Keratinocyte (primary cell): ENCODE results near the gene ERFL. TPM values are rescaled to one million over a fixed set of nuclear protein-coding genes. Genes with fewer than 3 reads are reported as not detected.
"Not testable (repeated sequence)": the region's sequence is repeated elsewhere in the genome, so short reads cannot be mapped to it uniquely, and the experiment has no call there.

ENCODE experiments used
- DNase-seq: peaks from one replicate; pipeline ENCODE4 v3.0.0-alpha.2; 2011; ENCODE audit warnings: low read depth, missing footprints, low spot score
- FAIRE-seq: peaks from 2 replicates; lab custom pipeline; 2011; peaks lifted over from hg19 to GRCh38; lab: Jason Lieb, UNC
- H2AFZ ChIP-seq: 2 replicates; pipeline ENCODE4 v1.6.0; 2012; ENCODE audit warnings: low read length, control low read depth, inconsistent platforms; ENCODE audit not compliant: control insufficient read depth
- H3K27ac ChIP-seq: 2 replicates; pipeline ENCODE4 v1.5.1; 2011; ENCODE audit warnings: low read length; ENCODE audit not compliant: control insufficient read depth, insufficient read depth
- H3K27me3 ChIP-seq: 3 replicates; pipeline ENCODE4 v1.6.0; 2011; ENCODE audit warnings: low read length; ENCODE audit not compliant: control insufficient read depth, insufficient read depth; ENCODE audit errors: extremely low read depth
- H3K36me3 ChIP-seq, 2 experiments: 2 replicates in 1 of 2; 3 replicates in 1 of 2; pipeline ENCODE4 v1.5.1; 2011; ENCODE audit warnings: low read length in 2 of 2, mild to moderate bottlenecking in 1 of 2; ENCODE audit not compliant: control insufficient read depth in 2 of 2, insufficient read depth in 2 of 2; ENCODE audit errors: extremely low read depth in 1 of 2
- H3K4me1 ChIP-seq: 3 replicates; pipeline ENCODE4 v1.5.1; 2011; ENCODE audit warnings: low read length; ENCODE audit not compliant: control insufficient read depth, insufficient read depth; ENCODE audit errors: extremely low read depth
- H3K4me2 ChIP-seq: 3 replicates; pipeline ENCODE4 v1.6.0; 2011; ENCODE audit warnings: low read depth, low read length; ENCODE audit not compliant: control insufficient read depth, insufficient read depth; ENCODE audit errors: extremely low read depth
- H3K4me3 ChIP-seq, 3 experiments: fragments of 200-600 bp in 1 of 3; sonication (generic) in 1 of 3; 2 replicates in 2 of 3; 3 replicates in 1 of 3; pipeline ENCODE4 v1.5.1; 2011 to 2016; ENCODE audit warnings: low read length in 3 of 3, mild to moderate bottlenecking in 3 of 3, control low read depth in 2 of 3, inconsistent platforms in 1 of 3, low read depth in 1 of 3, mixed read lengths in 1 of 3, mixed run types in 1 of 3, moderate library complexity in 1 of 3; ENCODE audit not compliant: control insufficient read depth in 2 of 3, insufficient read depth in 2 of 3; ENCODE audit errors: extremely low read depth in 1 of 3
- H3K79me2 ChIP-seq: 2 replicates; pipeline ENCODE4 v1.6.0; 2012; ENCODE audit warnings: low read length; ENCODE audit not compliant: control insufficient read depth, insufficient read depth
- H3K9ac ChIP-seq: 3 replicates; pipeline ENCODE4 v1.6.0; 2011; ENCODE audit warnings: low read length; ENCODE audit not compliant: control insufficient read depth, insufficient read depth; ENCODE audit errors: extremely low read depth
- H3K9me1 ChIP-seq: 3 replicates; pipeline ENCODE4 v1.6.0; 2011; ENCODE audit warnings: low read length; ENCODE audit not compliant: control insufficient read depth, insufficient read depth; ENCODE audit errors: extremely low read depth
- H3K9me3 ChIP-seq: 2 replicates; pipeline ENCODE4 v1.5.1; 2012; ENCODE audit warnings: low read depth, low read length; ENCODE audit not compliant: control insufficient read depth
- H4K20me1 ChIP-seq: 3 replicates; pipeline ENCODE4 v1.6.0; 2011; ENCODE audit warnings: low read length; ENCODE audit not compliant: control insufficient read depth, insufficient read depth; ENCODE audit errors: extremely low read depth
- EZH2 ChIP-seq: IDR thresholded peaks from one replicate; pipeline ENCODE4 v1.6.1; 2012; ENCODE audit warnings: inconsistent platforms, mild to moderate bottlenecking, low read length, moderate library complexity
- dilution Hi-C: fragments of 300-500 bp; cut with MboI; formaldehyde crosslinking; loops from one replicate; pipeline ENCODE4 v1.7.0; 2020; ENCODE audit warnings: low sequenced_read_pairs; ENCODE audit not compliant: extremely low pct_ligation_motif_present
- polyA plus RNA-seq, 5 experiments: library from polyadenylated mRNA; depleted of rRNA in 3 of 5; stranded (reverse) in 3 of 5; stranded (forward) in 1 of 5; unstranded in 1 of 5; fragments of >200 nt; gene quantifications; 1 replicate in 1 of 5; 2 replicates in 3 of 5; 3 replicates in 1 of 5; pipeline versions ENCODE4 v1.2.1 to v1.2.3, GENCODE V29; 2011 to 2012; ENCODE audit warnings: missing spikeins in 2 of 5, low read depth in 1 of 5, low replicate concordance in 1 of 5
- TF ChIP-seq, protein P1 (sequence below), 3 experiments: IDR thresholded peaks in 1 of 3; conservative IDR thresholded peaks in 1 of 3; optimal IDR thresholded peaks in 1 of 3; 2 replicates in 2 of 3; 3 replicates in 1 of 3; pipeline versions ENCODE3 to v1.5.1; 2011; ENCODE audit warnings: low read length in 3 of 3, mild to moderate bottlenecking in 3 of 3, moderate library complexity in 2 of 3, control low read depth in 1 of 3, inconsistent platforms in 1 of 3; ENCODE audit not compliant: insufficient read depth in 2 of 3; ENCODE audit errors: extremely low read depth in 1 of 3

Gene ERFL
- polyA plus RNA-seq, 1 donor (not counting 4 experiments of a cell fraction or from before 2014, with no cell fraction given) = not detected

DNA sequence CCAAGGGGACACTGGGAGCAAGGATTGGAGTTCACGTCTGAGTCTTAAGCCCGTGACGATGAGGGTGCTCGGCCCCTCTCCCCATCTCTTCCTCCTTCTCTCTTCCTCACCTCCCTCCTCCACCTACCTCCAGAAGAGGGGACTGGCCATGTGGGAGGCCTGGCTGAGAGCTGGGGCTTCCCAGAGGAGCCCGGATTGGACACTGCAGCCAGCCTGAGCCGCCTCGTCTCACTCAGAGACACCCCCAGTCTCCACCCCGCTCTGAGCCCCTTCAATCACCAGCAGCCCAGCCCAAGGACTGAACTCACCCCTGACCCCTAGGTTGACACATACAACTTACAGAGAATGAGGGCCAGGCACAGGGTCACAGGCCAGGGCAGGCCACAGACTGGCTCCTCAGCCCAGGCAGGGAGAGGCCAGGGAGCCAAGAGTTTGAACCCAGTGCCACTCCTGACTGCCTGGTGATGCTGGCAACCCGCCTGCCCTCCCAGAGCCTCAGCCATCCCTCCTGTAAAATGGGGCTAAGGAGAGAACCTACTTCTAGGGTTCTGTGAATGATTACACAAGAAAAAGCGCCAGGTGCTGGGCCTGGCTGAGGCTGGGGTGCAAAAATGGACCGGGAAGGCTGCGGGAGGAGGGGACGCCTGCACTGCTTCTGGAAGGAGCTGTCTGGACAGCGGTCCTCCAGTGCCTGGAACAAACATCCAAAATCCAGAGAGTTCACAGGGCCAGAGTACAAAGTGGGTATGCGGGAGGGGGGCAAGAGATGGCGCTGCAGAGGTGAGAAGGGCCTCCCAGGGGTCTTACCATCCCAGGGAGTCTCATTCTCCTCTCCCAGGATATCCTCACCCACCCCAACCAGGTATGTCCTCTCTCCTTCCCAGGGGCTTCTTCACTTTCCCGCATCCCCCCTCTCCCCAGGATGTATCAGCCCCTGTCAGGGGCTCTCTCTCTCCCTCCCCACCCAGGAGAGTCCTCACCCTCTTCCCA, 50.0 kb downstream of the ERFL start:
- peaks cover 5% of the 10 kb centered on the region for H3K27me3 ChIP-seq
- TF ChIP-seq, protein P1, sequence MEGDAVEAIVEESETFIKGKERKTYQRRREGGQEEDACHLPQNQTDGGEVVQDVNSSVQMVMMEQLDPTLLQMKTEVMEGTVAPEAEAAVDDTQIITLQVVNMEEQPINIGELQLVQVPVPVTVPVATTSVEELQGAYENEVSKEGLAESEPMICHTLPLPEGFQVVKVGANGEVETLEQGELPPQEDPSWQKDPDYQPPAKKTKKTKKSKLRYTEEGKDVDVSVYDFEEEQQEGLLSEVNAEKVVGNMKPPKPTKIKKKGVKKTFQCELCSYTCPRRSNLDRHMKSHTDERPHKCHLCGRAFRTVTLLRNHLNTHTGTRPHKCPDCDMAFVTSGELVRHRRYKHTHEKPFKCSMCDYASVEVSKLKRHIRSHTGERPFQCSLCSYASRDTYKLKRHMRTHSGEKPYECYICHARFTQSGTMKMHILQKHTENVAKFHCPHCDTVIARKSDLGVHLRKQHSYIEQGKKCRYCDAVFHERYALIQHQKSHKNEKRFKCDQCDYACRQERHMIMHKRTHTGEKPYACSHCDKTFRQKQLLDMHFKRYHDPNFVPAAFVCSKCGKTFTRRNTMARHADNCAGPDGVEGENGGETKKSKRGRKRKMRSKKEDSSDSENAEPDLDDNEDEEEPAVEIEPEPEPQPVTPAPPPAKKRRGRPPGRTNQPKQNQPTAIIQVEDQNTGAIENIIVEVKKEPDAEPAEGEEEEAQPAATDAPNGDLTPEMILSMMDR (optimal IDR thresholded peaks at IDR 0.05 in 1 of 3, IDR thresholded peaks at IDR 0.05 in 1 of 3, conservative IDR thresholded peaks at IDR 0.05 in 1 of 3; ENCODE audit: extremely low read depth in 1 of 3, insufficient read depth in 2 of 3, low read length in 3 of 3) = no peak
- TF ChIP-seq EZH2 = no peak
- DNase-seq = no peak
- H3K27ac ChIP-seq = no peak overlapping the region
- H2AFZ ChIP-seq = no peak overlapping the region
- no peak overlapping the region for H3K9ac ChIP-seq
- H3K36me3 ChIP-seq = no peaks in the 10 kb centered on the region
- H3K4me3 ChIP-seq = no peak overlapping the region
- H3K4me2 ChIP-seq = no peak overlapping the region
- H4K20me1 ChIP-seq = no peaks in the 10 kb centered on the region
- H3K4me1 ChIP-seq = peaks cover 6% of the 10 kb centered on the region
- H3K9me3 ChIP-seq = no peaks in the 10 kb centered on the region
- dilution Hi-C loops = no loop called here
- FAIRE-seq = no peak
- no peaks in the 10 kb centered on the region for H3K79me2 ChIP-seq
- H3K9me1 ChIP-seq = no peaks in the 10 kb centered on the region

DNA sequence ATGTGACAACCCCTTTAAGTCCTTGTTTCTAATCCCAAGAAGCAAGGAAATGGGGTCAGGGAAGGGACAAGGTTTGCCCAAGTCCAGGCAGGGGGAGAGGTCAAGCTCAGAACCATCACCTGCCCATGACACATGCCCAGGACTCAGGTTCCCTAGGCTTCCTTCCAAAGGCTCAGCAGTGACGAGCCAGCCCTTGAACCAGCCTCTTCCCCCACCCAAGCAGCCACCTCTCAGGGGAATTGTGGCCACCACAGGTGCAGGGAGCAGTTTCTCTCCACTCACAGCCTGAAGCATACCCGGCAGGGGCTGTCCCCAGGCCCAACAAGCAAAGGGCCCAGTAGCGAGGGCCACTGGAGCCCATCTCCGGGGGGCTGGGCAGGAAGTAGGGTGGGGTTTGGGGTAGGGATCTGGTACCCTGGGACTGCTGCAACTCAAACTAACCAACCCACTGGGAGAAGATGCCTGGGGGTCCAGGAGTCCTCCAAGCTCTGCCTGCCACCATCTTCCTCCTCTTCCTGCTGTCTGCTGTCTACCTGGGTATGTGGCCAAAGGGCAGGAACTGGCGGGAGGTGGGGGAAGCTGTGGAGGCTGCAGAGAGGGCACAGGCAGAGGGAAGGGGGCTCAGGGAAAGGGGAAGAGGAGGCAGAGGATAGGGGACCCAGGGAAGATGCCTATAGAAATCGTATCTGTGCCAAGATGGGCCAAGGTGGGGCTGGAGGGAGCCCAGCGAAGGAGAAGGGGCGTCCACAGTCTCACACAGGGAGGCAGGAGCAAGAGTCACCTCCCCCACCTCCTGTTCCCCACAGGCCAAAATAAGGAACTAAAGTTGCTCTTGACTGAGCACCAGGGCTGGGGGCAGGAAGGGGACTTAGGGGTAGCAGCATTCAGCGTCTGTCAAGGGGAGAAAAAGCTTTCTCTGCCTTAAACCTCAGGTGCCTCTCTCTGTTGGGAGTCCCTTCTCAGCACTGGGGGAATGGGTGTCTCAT, 51.1 kb downstream of the ERFL start, which contains the start of gene CD79A:
Gene CD79A (plus strand): TSS at position 433 of the 986 bp plus-strand sequence. CDS start 26 bp downstream, at position 459.
- Histone ChIP-seq H3K9me1 (no peaks in the 10 kb centered on the region), H3K79me2 (no peaks in the 10 kb centered on the region), H3K36me3 (no peaks in the 10 kb centered on the region), H2AFZ (no peak within 1 kb of the TSS), H3K27me3 (peaks cover 5% of the 10 kb centered on the region), H3K4me2 (no peak within 1 kb of the TSS), H3K27ac (no peak within 1 kb of the TSS), H3K9me3 (no peaks in the 10 kb centered on the region), H4K20me1 (peaks cover 8% of the 10 kb centered on the region), H3K4me1 (peaks cover 1% of the 10 kb centered on the region), H3K9ac (no peak within 1 kb of the TSS), H3K4me3 (no peak within 1 kb of the TSS)
- FAIRE-seq = no peak
- TF ChIP-seq EZH2 = no peak
- TF ChIP-seq, protein P1 (optimal IDR thresholded peaks at IDR 0.05 in 1 of 3, IDR thresholded peaks at IDR 0.05 in 1 of 3, conservative IDR thresholded peaks at IDR 0.05 in 1 of 3; ENCODE audit: extremely low read depth in 1 of 3, insufficient read depth in 2 of 3, low read length in 3 of 3) = no peak
- dilution Hi-C loops = no loop called here
- no peak for DNase-seq

DNA sequence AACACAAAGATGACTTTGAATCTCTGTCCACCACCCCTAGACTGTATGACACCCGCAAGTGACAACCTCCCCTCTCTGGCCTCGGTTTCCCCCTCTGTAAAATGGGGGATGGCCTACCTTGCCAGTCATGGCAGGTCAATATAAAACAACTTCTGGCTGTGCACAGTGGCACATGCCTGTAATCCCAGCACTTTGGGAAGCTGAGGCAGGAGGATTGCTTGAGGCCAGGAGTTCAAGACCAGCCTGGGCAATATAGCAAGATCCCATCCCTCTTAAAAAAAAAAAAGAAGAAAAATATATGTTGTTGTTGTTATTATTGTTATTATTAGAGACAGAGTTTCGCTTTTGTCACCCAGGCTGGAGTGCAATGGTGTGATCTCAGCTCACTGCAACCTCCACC, 52.3 kb downstream of the ERFL start:
- H3K27me3 ChIP-seq, dilution Hi-C loops, H3K9me3 ChIP-seq, H3K79me2 ChIP-seq, H3K9ac ChIP-seq, H3K4me2 ChIP-seq, H2AFZ ChIP-seq, FAIRE-seq, H3K27ac ChIP-seq, DNase-seq, H3K9me1 ChIP-seq, H3K4me3 ChIP-seq, H3K36me3 ChIP-seq, H3K4me1 ChIP-seq: not testable (repeated sequence)
- H4K20me1 ChIP-seq = peaks cover 18% of the 10 kb centered on the region
